Omental fat pad (tissue), 4 donors: ENCODE data around the gene RNF2. TPM values are rescaled to one million over a fixed set of nuclear protein-coding genes. Genes with fewer than 3 reads are reported as not detected.
"Not testable (repeated sequence)": the region's sequence is repeated elsewhere in the genome, so short reads cannot be mapped to it uniquely, and the experiment has no call there.

Experiments
- ATAC-seq: fragments of 150-250 bp; one replicate; pipeline ENCODE4 v1.9.1; 2016; ENCODE audit warnings: mild to moderate bottlenecking, moderate library complexity; ENCODE audit not compliant: low FRiP score
- DNase-seq: peaks from one replicate; pipeline ENCODE4 v3.0.0-alpha.2; 2019; ENCODE audit warnings: low spot score
- CTCF ChIP-seq, 3 donors: fragments of 450-650 bp; IDR thresholded peaks; one replicate each; pipeline ENCODE4 v1.5.1; 2016 to 2017; ENCODE audit warnings: antibody characterized with exemption in 3 of 3, mild to moderate bottlenecking in 3 of 3, moderate library complexity in 2 of 3
- total RNA-seq, 4 donors: library from RNA; depleted of rRNA; stranded (reverse); fragments of >200 nt; gene quantifications; one replicate each; pipeline ENCODE4 v1.1.0, GENCODE V29; 2016

Gene RNF2
- total RNA-seq, 4 donors from 2014 or later, result 15.9 to 27.6 (median 18.3) TPM

GRCh38 chr1:185062710-185063370 lies 17.5 kb downstream of the RNF2 start:
- ATAC-seq, result no peak
- TF ChIP-seq CTCF (IDR thresholded peaks at IDR 0.05), result no peak

GRCh38 chr1:185063719-185064118 lies 18.4 kb downstream of the RNF2 start:
- DNase-seq, result no peak
- no peak for ATAC-seq
- no peak for TF ChIP-seq CTCF (IDR thresholded peaks at IDR 0.05)

More at GRCh38 chr1:185062710-185063370, 17.5 kb downstream of the RNF2 start:
- no peak for DNase-seq

- not testable (repeated sequence) for ATAC-seq, DNase-seq
Observed at GRCh38 chr1:185065006-185065405, 19.6 kb downstream of the RNF2 start.

GRCh38 chr1:185066181-185066580 lies 20.8 kb downstream of the RNF2 start:
- DNase-seq, result no peak
- ATAC-seq, result no peak
- no peak for TF ChIP-seq CTCF (IDR thresholded peaks at IDR 0.05)

GRCh38 chr1:185068341-185068740 lies 23.0 kb downstream of the RNF2 start:
- no peak for DNase-seq
- TF ChIP-seq CTCF (IDR thresholded peaks at IDR 0.05), result no peak
- ATAC-seq, result no peak

GRCh38 chr1:185069202-185069772 lies 23.9 kb downstream of the RNF2 start:
- DNase-seq, result no peak
- no peak for ATAC-seq
- no peak for TF ChIP-seq CTCF (IDR thresholded peaks at IDR 0.05)

- no peak for TF ChIP-seq CTCF (IDR thresholded peaks at IDR 0.05)
- no peak for DNase-seq
- no peak for ATAC-seq
Observed at GRCh38 chr1:185070051-185070450, 24.7 kb downstream of the RNF2 start.
